Nephron (organoid): ENCODE data around the gene CHN2.

ENCODE experiments used
- H3K27ac Mint-ChIP-seq, 3 experiments: 2 replicates each; pipeline ENCODE4 v1.8.0; 2020; ENCODE audit warnings: mixed read lengths in 3 of 3, mild to moderate bottlenecking in 2 of 3, moderate library complexity in 1 of 3
- H3K27me3 Mint-ChIP-seq: 2 replicates; pipeline ENCODE4 v1.8.0; 2021; ENCODE audit warnings: low read depth, mild to moderate bottlenecking, moderate library complexity, mixed read lengths
- H3K36me3 Mint-ChIP-seq: 2 replicates; pipeline ENCODE4 v1.8.0; 2020; ENCODE audit warnings: low read depth, mixed read lengths
- H3K4me1 Mint-ChIP-seq: 2 replicates; pipeline ENCODE4 v1.8.0; 2020; ENCODE audit warnings: mixed read lengths
- H3K4me3 Mint-ChIP-seq, 3 experiments: 2 replicates each; pipeline ENCODE4 v1.8.0; 2020; ENCODE audit warnings: mild to moderate bottlenecking in 3 of 3, mixed read lengths in 3 of 3, moderate library complexity in 2 of 3
- H3K9me3 Mint-ChIP-seq: 2 replicates; pipeline ENCODE4 v1.8.0; 2020; ENCODE audit warnings: mixed read lengths
- CTCF ChIP-seq, 3 experiments: fragments of 200-600 bp; sonication (generic); IDR thresholded peaks; one replicate each; pipeline ENCODE4 v1.5.0; 2021; ENCODE audit warnings: antibody characterized with exemption in 3 of 3; ENCODE audit not compliant: unreplicated experiment in 3 of 3

The CHN2 gene

GRCh38 chr7:29269935-29270334 lies 75.4 kb downstream of the CHN2 start:
- H3K4me1 Mint-ChIP-seq = peaks cover 33% of the 10 kb centered on the region
- no peak overlapping the region for H3K4me3 Mint-ChIP-seq
- H3K27ac Mint-ChIP-seq = peak overlapping the region in 2 of 3 experiments; percentile 32 to 71
- peaks cover 8% of the 10 kb centered on the region for H3K27me3 Mint-ChIP-seq
- TF ChIP-seq CTCF (IDR thresholded peaks at IDR 0.05; ENCODE audit: unreplicated experiment in 3 of 3) = no peak
- H3K9me3 Mint-ChIP-seq = peaks cover 4% of the 10 kb centered on the region
- peaks cover 5% of the 10 kb centered on the region for H3K36me3 Mint-ChIP-seq

GRCh38 chr7:29270594-29271318 lies 76.2 kb downstream of the CHN2 start:
- Mint-ChIP-seq H3K9me3 (no peaks in the 10 kb centered on the region), H3K4me1 (peaks cover 37% of the 10 kb centered on the region), H3K27ac (peak overlapping the region; percentile 50 to 81 (median 74)), H3K27me3 (peaks cover 8% of the 10 kb centered on the region), H3K36me3 (no peaks in the 10 kb centered on the region), H3K4me3 (no peak overlapping the region)
- no peak for TF ChIP-seq CTCF (IDR thresholded peaks at IDR 0.05; ENCODE audit: unreplicated experiment in 3 of 3)

GRCh38 chr7:29271319-29271658 lies 76.7 kb downstream of the CHN2 start:
- no peak for TF ChIP-seq CTCF (IDR thresholded peaks at IDR 0.05; ENCODE audit: unreplicated experiment in 3 of 3)
- H3K9me3 Mint-ChIP-seq = no peaks in the 10 kb centered on the region
- H3K4me3 Mint-ChIP-seq = no peak overlapping the region
- H3K27me3 Mint-ChIP-seq = peaks cover 13% of the 10 kb centered on the region
- peak overlapping the region; percentile 50 to 81 (median 74) for H3K27ac Mint-ChIP-seq
- H3K36me3 Mint-ChIP-seq = no peaks in the 10 kb centered on the region
- peaks cover 43% of the 10 kb centered on the region for H3K4me1 Mint-ChIP-seq

- Mint-ChIP-seq H3K4me3 (no peak overlapping the region), H3K4me1 (peaks cover 49% of the 10 kb centered on the region), H3K9me3 (no peaks in the 10 kb centered on the region), H3K27ac (peak overlapping the region; percentile 50 to 81 (median 74)), H3K36me3 (no peaks in the 10 kb centered on the region), H3K27me3 (peaks cover 14% of the 10 kb centered on the region)
- TF ChIP-seq CTCF (IDR thresholded peaks at IDR 0.05; ENCODE audit: unreplicated experiment in 3 of 3) = no peak
Observed at GRCh38 chr7:29272057-29272456, 77.5 kb downstream of the CHN2 start.

GRCh38 chr7:29274146-29275017 lies 79.8 kb downstream of the CHN2 start:
- peak overlapping the region; percentile 38 to 52 (median 45) for H3K27ac Mint-ChIP-seq
- H3K9me3 Mint-ChIP-seq = no peaks in the 10 kb centered on the region
- peaks cover 72% of the 10 kb centered on the region for H3K4me1 Mint-ChIP-seq
- no peak overlapping the region for H3K4me3 Mint-ChIP-seq
- no peaks in the 10 kb centered on the region for H3K36me3 Mint-ChIP-seq
- H3K27me3 Mint-ChIP-seq = peaks cover 15% of the 10 kb centered on the region
- no peak for TF ChIP-seq CTCF (IDR thresholded peaks at IDR 0.05; ENCODE audit: unreplicated experiment in 3 of 3)
